ENCODE results near the gene RNF138. TPM values are rescaled to one million over a fixed set of nuclear protein-coding genes. Genes with fewer than 3 reads are reported as not detected.
"Not testable (repeated sequence)": the region's sequence is repeated elsewhere in the genome, so short reads cannot be mapped to it uniquely, and the experiment has no call there.

RNF138 gene
- total RNA-seq, 1 experiment from 2014 or later = 43.6 TPM

- no peak for DNase-seq
- Histone ChIP-seq H3K4me3 (no peak overlapping the region), H3K27me3 (no peaks in the 10 kb centered on the region)
Measured at GRCh38 chr18:32152705-32153448, 61.2 kb downstream of the RNF138 start.

GRCh38 chr18:32156855-32157254 lies 65.2 kb downstream of the RNF138 start:
- no peak for DNase-seq
- no peak overlapping the region for H3K4me3 ChIP-seq
- no peaks in the 10 kb centered on the region for H3K9me3 ChIP-seq
- no peaks in the 10 kb centered on the region for H3K36me3 ChIP-seq
- H3K27me3 ChIP-seq = no peaks in the 10 kb centered on the region

More at GRCh38 chr18:32152705-32153448, 61.2 kb downstream of the RNF138 start:
- no peaks in the 10 kb centered on the region for H3K9me3 ChIP-seq
- no peaks in the 10 kb centered on the region for H3K36me3 ChIP-seq

GRCh38 chr18:32157580-32157979 lies 65.9 kb downstream of the RNF138 start:
- Histone ChIP-seq H3K9me3 (no peaks in the 10 kb centered on the region), H3K4me3 (no peak overlapping the region), H3K36me3 (no peaks in the 10 kb centered on the region), H3K27me3 (no peaks in the 10 kb centered on the region)
- DNase-seq = no peak

- DNase-seq = peak; percentile 59
Measured at GRCh38 chr18:32158108-32158624, 66.5 kb downstream of the RNF138 start.

GRCh38 chr18:32158631-32159030 lies 67.0 kb downstream of the RNF138 start:
- H3K4me3 ChIP-seq = not testable (repeated sequence)

More at GRCh38 chr18:32158108-32158624, 66.5 kb downstream of the RNF138 start:
- Histone ChIP-seq H3K27me3 (no peaks in the 10 kb centered on the region), H3K4me3 (no peak overlapping the region), H3K36me3 (no peaks in the 10 kb centered on the region), H3K9me3 (no peaks in the 10 kb centered on the region)

GRCh38 chr18:32160547-32160946 lies 68.9 kb downstream of the RNF138 start:
- no peaks in the 10 kb centered on the region for H3K36me3 ChIP-seq
- no peak overlapping the region for H3K4me3 ChIP-seq
- H3K27me3 ChIP-seq = no peaks in the 10 kb centered on the region
- DNase-seq = no peak
- no peaks in the 10 kb centered on the region for H3K9me3 ChIP-seq

More at GRCh38 chr18:32158631-32159030, 67.0 kb downstream of the RNF138 start:
- not testable (repeated sequence) for H3K9me3 ChIP-seq, DNase-seq, H3K27me3 ChIP-seq, H3K36me3 ChIP-seq

GRCh38 chr18:32167980-32168730 lies 76.5 kb downstream of the RNF138 start:
- DNase-seq = no peak
- Histone ChIP-seq H3K4me3 (no peak overlapping the region), H3K27me3 (no peaks in the 10 kb centered on the region), H3K9me3 (no peaks in the 10 kb centered on the region), H3K36me3 (no peaks in the 10 kb centered on the region)

GRCh38 chr18:32173654-32174053 lies 82.0 kb downstream of the RNF138 start:
- H3K9me3 ChIP-seq = no peaks in the 10 kb centered on the region
- H3K36me3 ChIP-seq = no peaks in the 10 kb centered on the region
- no peak overlapping the region for H3K4me3 ChIP-seq
- no peaks in the 10 kb centered on the region for H3K27me3 ChIP-seq
- DNase-seq = no peak

- Histone ChIP-seq H3K9me3 (no peaks in the 10 kb centered on the region), H3K27me3 (no peaks in the 10 kb centered on the region), H3K4me3 (no peak overlapping the region), H3K36me3 (no peaks in the 10 kb centered on the region)
- no peak for DNase-seq
Measured at GRCh38 chr18:32174719-32175118, 83.0 kb downstream of the RNF138 start.

GRCh38 chr18:32175265-32175664 lies 83.6 kb downstream of the RNF138 start:
- H3K9me3 ChIP-seq = no peaks in the 10 kb centered on the region
- no peak overlapping the region for H3K4me3 ChIP-seq
- H3K27me3 ChIP-seq = no peaks in the 10 kb centered on the region
- no peaks in the 10 kb centered on the region for H3K36me3 ChIP-seq
- no peak for DNase-seq

- not testable (repeated sequence) for H3K9me3 ChIP-seq, H3K27me3 ChIP-seq, DNase-seq, H3K4me3 ChIP-seq, H3K36me3 ChIP-seq
Measured at GRCh38 chr18:32176745-32177144, 85.1 kb downstream of the RNF138 start.

- Histone ChIP-seq H3K9me3 (no peaks in the 10 kb centered on the region), H3K27me3 (no peaks in the 10 kb centered on the region), H3K36me3 (no peaks in the 10 kb centered on the region), H3K4me3 (no peak overlapping the region)
- no peak for DNase-seq
Measured at GRCh38 chr18:32177530-32177929, 85.9 kb downstream of the RNF138 start.

Other genes starting within 250 kb of the RNF138 start
- gene TRAPPC8, start 148.7 kb upstream of the RNF138 start, total RNA-seq (2014; rRNA removed; shearing (Covaris generic); ENCODE audit: low replicate concordance) = 27.1 and 40.7 TPM in 2 replicates
- 0.05 and 0.10 TPM in 2 replicates for gene RNF125, start 73.0 kb upstream of the RNF138 start, total RNA-seq (2014; rRNA removed; shearing (Covaris generic); ENCODE audit: low replicate concordance)
- 0.20 TPM in 1 of 2 replicates, not detected in the other for gene MEP1B, start 98.2 kb downstream of the RNF138 start, total RNA-seq (2014; rRNA removed; shearing (Covaris generic); ENCODE audit: low replicate concordance)